ENCODE results near the gene SULT1C3.

DNA sequence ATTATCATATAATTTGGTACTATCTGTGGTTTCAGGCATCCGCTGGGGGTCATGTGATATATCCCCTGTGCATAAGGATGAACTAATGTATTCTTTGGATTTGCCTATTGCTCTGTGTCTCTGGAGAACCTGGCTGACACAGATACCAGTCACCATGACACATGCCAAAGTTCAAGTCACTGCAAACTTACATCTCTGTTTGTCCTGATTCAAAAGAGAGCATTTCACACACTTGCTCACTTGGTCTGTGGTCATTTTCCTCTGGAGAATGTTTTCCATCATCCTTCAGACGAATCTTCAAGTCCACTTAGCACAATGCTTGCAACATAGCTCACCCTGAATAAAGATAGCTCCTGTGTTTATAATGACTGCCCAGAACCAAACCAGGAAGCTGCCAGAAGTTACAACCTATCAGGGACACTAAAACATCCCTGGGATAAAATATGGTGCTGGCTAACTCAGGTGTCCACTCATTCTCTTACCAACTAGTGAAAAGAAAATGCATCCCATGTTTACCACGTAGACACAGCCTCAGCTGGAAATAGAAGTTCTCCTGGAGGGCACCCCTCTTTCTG is 18.1 kb downstream of the SULT1C3 start:
- TF ChIP-seq FOSL1 (IDR thresholded peaks at IDR 0.05; ENCODE audit: insufficient read depth, low read depth, low read length) (no peak), RAD21 (IDR thresholded peaks at IDR 0.05 in 1 of 2, conservative IDR thresholded peaks at IDR 0.05 in 1 of 2; ENCODE audit: low read depth in 2 of 2, low read length in 2 of 2) (no peak), GABPA (IDR thresholded peaks at IDR 0.05; ENCODE audit: borderline replicate concordance, insufficient read depth, low read length) (no peak), HDAC6 (IDR thresholded peaks at IDR 0.05; ENCODE audit: low read depth, low read length) (no peak)
- TF ChIP-seq, protein P1, sequence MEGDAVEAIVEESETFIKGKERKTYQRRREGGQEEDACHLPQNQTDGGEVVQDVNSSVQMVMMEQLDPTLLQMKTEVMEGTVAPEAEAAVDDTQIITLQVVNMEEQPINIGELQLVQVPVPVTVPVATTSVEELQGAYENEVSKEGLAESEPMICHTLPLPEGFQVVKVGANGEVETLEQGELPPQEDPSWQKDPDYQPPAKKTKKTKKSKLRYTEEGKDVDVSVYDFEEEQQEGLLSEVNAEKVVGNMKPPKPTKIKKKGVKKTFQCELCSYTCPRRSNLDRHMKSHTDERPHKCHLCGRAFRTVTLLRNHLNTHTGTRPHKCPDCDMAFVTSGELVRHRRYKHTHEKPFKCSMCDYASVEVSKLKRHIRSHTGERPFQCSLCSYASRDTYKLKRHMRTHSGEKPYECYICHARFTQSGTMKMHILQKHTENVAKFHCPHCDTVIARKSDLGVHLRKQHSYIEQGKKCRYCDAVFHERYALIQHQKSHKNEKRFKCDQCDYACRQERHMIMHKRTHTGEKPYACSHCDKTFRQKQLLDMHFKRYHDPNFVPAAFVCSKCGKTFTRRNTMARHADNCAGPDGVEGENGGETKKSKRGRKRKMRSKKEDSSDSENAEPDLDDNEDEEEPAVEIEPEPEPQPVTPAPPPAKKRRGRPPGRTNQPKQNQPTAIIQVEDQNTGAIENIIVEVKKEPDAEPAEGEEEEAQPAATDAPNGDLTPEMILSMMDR (IDR thresholded peaks at IDR 0.05; ENCODE audit: control extremely low read depth in 1 of 3, insufficient read depth in 1 of 3, low read depth in 1 of 3, low read length in 3 of 3), result no peak

Data from H1 (cell line).